CD4-positive, alpha-beta T cell (primary cell): ENCODE results near the gene PRDM8. TPM values are rescaled to one million over a fixed set of nuclear protein-coding genes. Genes with fewer than 3 reads are reported as not detected.
A peak's percentile ranks its signal among the peaks of the same experiment; 100 is the strongest.

ENCODE experiments used
- ATAC-seq: fragments of 200-7000 bp; cut with Tn5 transposase; one replicate; pipeline ENCODE4 v1.10.0; 2022; ENCODE audit warnings: mild to moderate bottlenecking; ENCODE audit not compliant: poor library complexity
- CTCF ChIA-PET: fragments of 350-600 bp; sonication (Branson Sonifier 250); formaldehyde crosslinking; loops from one replicate; lab custom pipeline; 2021; ENCODE audit warnings: antibody characterized with exemption, inconsistent platforms; lab: Charles Lee
- POLR2A ChIA-PET: fragments of 350-600 bp; sonication (Branson Sonifier 250); formaldehyde crosslinking; loops from one replicate; lab custom pipeline; 2021; ENCODE audit warnings: antibody characterized with exemption, inconsistent platforms; lab: Charles Lee
- DNase-seq, 14 experiments: peaks; one replicate each; pipeline ENCODE4 v3.0.0-alpha.2; 2013 to 2020; ENCODE audit warnings: mixed read lengths in 2 of 14
- H3K27ac ChIP-seq, 2 donors: one replicate each; pipeline versions ENCODE4 v1.5.1 to v1.7.0; 2013; ENCODE audit warnings: low read length in 2 of 2, low read depth in 1 of 2, mild to moderate bottlenecking in 1 of 2
- H3K27me3 ChIP-seq, 2 experiments: 1 replicate in 1 of 2; 2 replicates in 1 of 2; pipeline versions ENCODE4 v1.6.1 to v1.7.0; 2013; ENCODE audit warnings: low read length in 2 of 2, control low read depth in 1 of 2, mild to moderate bottlenecking in 1 of 2, moderate library complexity in 1 of 2; ENCODE audit not compliant: insufficient read depth in 2 of 2, control insufficient read depth in 1 of 2
- H3K36me3 ChIP-seq: one replicate; pipeline ENCODE4 v1.6.1; 2013; ENCODE audit warnings: low read length, control low read depth; ENCODE audit not compliant: insufficient read depth
- H3K4me1 ChIP-seq: one replicate; pipeline ENCODE4 v1.6.1; 2013; ENCODE audit warnings: low read length, control low read depth; ENCODE audit not compliant: insufficient read depth
- H3K4me3 ChIP-seq: one replicate; pipeline ENCODE4 v1.5.1; 2013; ENCODE audit warnings: mild to moderate bottlenecking, low read length, moderate library complexity
- H3K9me3 ChIP-seq, 2 experiments: 1 replicate in 1 of 2; 2 replicates in 1 of 2; pipeline versions ENCODE4 v1.6.1 to v1.7.0; 2013; ENCODE audit warnings: low read length in 2 of 2, mild to moderate bottlenecking in 2 of 2, control low read depth in 1 of 2, moderate library complexity in 1 of 2; ENCODE audit not compliant: control insufficient read depth in 1 of 2, insufficient read depth in 1 of 2
- H3K27ac Mint-ChIP-seq: one replicate; pipeline ENCODE4 v1.8.0; 2020; ENCODE audit warnings: mixed read lengths
- H3K27me3 Mint-ChIP-seq: one replicate; pipeline ENCODE4 v1.8.0; 2021; ENCODE audit warnings: mixed read lengths
- H3K36me3 Mint-ChIP-seq: one replicate; pipeline ENCODE4 v1.8.0; 2021; ENCODE audit warnings: low read depth, mixed read lengths
- H3K4me1 Mint-ChIP-seq: one replicate; pipeline ENCODE4 v1.8.0; 2021; ENCODE audit warnings: low read depth, mixed read lengths
- H3K4me3 Mint-ChIP-seq: one replicate; pipeline ENCODE4 v1.8.0; 2020; ENCODE audit warnings: mild to moderate bottlenecking, mixed read lengths
- H3K9me3 Mint-ChIP-seq: one replicate; pipeline ENCODE4 v1.8.0; 2020; ENCODE audit warnings: mixed read lengths
- intact Hi-C, 2 experiments: fragments of 100-400 bp; cut with DNase I in 1 of 2; cut with micrococcal nuclease in 1 of 2; formaldehyde crosslinking; loops; one replicate each; pipeline versions ENCODE4 v1.15.1 to v1.9.0; 2023 to 2025; cut with DNase I, micrococcal nuclease
- total RNA-seq, 174 experiments: library from RNA in 2 of 174; stranded (reverse) in 2 of 174; gene quantifications; one replicate each; pipeline ENCODE4 v1.2.3 and lab custom pipeline; 2021 to 2026
- TF ChIP-seq, protein P1 (sequence below): fragments of 200-600 bp; IDR thresholded peaks from one replicate; pipeline ENCODE4 v1.8.0; 2022; ENCODE audit warnings: antibody characterized with exemption, mild to moderate bottlenecking

The PRDM8 gene
- total RNA-seq, 2 experiments from 2014 or later: 4.2 to 5.1 TPM

DNA sequence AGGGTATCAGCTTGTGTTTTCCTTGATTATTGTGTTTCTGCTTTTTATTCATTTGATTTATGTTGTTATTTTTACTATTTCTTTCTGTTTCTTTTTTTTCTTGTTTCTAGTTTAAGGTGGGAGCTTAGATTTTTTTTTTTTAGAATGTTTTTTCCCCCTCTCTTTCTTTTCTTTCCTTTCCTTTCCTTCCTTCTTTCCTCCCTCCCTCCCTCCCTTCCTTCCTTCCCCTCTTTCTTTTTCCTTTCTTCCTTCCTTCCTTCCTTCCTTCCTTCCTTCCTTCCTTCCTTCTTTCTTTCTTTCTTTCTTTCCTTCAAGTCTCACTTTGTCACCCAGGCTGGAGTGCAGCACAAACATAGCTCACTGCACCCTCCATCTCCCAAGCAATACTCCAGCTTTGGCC lies 31.4 kb upstream of the PRDM8 start:
- Mint-ChIP-seq H3K27me3 (no peaks in the 10 kb centered on the region), H3K4me3 (no peak overlapping the region), H3K36me3 (no peaks in the 10 kb centered on the region), H3K4me1 (peaks cover 15% of the 10 kb centered on the region), H3K27ac (no peak overlapping the region), H3K9me3 (no peaks in the 10 kb centered on the region)
- no peak overlapping the region for H3K27ac ChIP-seq
- ChIA-PET CTCF (no interaction called here), POLR2A (interaction anchor here (0.7 to 1.3 kb wide), 3 partner anchors 10 to 26 kb away, joined by 3 to 5 read pairs (median 4); no protein-coding TSS in a partner anchor)
- H3K36me3 ChIP-seq: no peaks in the 10 kb centered on the region
- no peaks in the 10 kb centered on the region for H3K27me3 ChIP-seq
- H3K9me3 ChIP-seq: no peaks in the 10 kb centered on the region
- no peak for DNase-seq
- intact Hi-C loops: no loop called here
- ATAC-seq: no peak
- H3K4me3 ChIP-seq: no peak overlapping the region
- TF ChIP-seq, protein P1, sequence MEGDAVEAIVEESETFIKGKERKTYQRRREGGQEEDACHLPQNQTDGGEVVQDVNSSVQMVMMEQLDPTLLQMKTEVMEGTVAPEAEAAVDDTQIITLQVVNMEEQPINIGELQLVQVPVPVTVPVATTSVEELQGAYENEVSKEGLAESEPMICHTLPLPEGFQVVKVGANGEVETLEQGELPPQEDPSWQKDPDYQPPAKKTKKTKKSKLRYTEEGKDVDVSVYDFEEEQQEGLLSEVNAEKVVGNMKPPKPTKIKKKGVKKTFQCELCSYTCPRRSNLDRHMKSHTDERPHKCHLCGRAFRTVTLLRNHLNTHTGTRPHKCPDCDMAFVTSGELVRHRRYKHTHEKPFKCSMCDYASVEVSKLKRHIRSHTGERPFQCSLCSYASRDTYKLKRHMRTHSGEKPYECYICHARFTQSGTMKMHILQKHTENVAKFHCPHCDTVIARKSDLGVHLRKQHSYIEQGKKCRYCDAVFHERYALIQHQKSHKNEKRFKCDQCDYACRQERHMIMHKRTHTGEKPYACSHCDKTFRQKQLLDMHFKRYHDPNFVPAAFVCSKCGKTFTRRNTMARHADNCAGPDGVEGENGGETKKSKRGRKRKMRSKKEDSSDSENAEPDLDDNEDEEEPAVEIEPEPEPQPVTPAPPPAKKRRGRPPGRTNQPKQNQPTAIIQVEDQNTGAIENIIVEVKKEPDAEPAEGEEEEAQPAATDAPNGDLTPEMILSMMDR: no peak
- peaks cover 9% of the 10 kb centered on the region for H3K4me1 ChIP-seq

DNA sequence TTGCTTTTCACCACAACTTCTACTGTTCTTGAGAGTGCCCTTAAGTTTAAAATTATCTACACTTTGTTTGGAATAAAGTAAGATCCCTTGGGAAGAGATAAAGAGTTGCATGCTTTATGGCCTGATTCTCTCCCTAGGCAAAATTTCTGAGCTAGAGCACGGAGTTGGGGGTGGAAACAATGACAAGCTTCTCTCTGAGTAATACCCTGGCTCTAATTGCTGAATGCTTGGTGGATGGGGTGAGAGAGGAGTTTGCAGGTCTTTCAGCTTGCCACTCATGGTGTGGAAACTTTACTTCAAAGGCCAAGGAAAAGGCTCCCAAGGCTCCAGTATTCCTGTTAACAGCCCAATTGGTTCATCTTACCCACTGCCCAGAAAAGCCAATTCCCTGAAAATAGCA lies 26.1 kb upstream of the PRDM8 start:
- CTCF ChIA-PET: interaction anchor here (1.2 to 4.0 kb wide), 4 partner anchors 12 to 80 kb away, joined by 3 to 28 read pairs (median 18); no protein-coding TSS in a partner anchor
- Histone ChIP-seq H3K27me3 (no peaks in the 10 kb centered on the region), H3K27ac (peak overlapping the region; percentile 62 to 89), H3K36me3 (no peaks in the 10 kb centered on the region), H3K4me3 (no peak overlapping the region), H3K4me1 (peaks cover 54% of the 10 kb centered on the region), H3K9me3 (no peaks in the 10 kb centered on the region)
- no peak for ATAC-seq
- no peaks in the 10 kb centered on the region for H3K27me3 Mint-ChIP-seq
- H3K4me1 Mint-ChIP-seq: peaks cover 65% of the 10 kb centered on the region
- peak in 1 of 14 experiments; percentile 34 for DNase-seq
- no peaks in the 10 kb centered on the region for H3K36me3 Mint-ChIP-seq
- POLR2A ChIA-PET: interaction anchor here (0.9 to 4.7 kb wide), 7 partner anchors 8 to 45 kb away, joined by 3 to 111 read pairs (median 20); no protein-coding TSS in a partner anchor
- TF ChIP-seq, protein P1: no peak
- no peaks in the 10 kb centered on the region for H3K9me3 Mint-ChIP-seq
- intact Hi-C loops: no loop called here
- peak overlapping the region; percentile 96 for H3K27ac Mint-ChIP-seq
- peak overlapping the region; percentile 36 for H3K4me3 Mint-ChIP-seq

DNA sequence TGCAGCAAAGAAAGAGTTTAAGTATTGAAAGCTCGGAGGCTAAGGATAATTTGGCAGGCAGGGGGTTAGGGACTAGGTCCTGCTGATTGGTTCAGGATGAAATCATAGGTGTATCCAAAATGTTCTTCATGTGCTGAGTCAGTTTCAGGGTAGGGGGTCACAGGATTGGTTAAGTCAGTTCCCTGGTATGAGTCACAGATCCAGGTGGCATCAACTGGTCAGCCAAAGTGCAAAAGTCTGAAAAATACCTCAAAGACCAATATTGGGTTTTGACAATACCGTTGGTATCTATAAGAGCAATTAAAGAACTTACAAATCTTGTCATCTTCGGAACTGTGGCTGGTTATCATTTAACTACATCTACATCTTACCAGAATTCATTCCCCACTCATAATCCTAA lies 25.6 kb upstream of the PRDM8 start:
- Histone ChIP-seq H3K27ac (peak overlapping the region; percentile 62 to 89), H3K9me3 (no peaks in the 10 kb centered on the region), H3K4me3 (peak overlapping the region; percentile 24), H3K4me1 (peaks cover 54% of the 10 kb centered on the region), H3K36me3 (no peaks in the 10 kb centered on the region), H3K27me3 (no peaks in the 10 kb centered on the region)
- Mint-ChIP-seq H3K27ac (peak overlapping the region; percentile 96), H3K36me3 (no peaks in the 10 kb centered on the region), H3K27me3 (no peaks in the 10 kb centered on the region), H3K9me3 (no peaks in the 10 kb centered on the region), H3K4me3 (peak overlapping the region; percentile 71), H3K4me1 (peaks cover 65% of the 10 kb centered on the region)
- CTCF ChIA-PET: interaction anchor here (0.7 to 4.0 kb wide), 5 partner anchors 9 to 81 kb away, joined by 3 to 28 read pairs (median 16); no protein-coding TSS in a partner anchor
- intact Hi-C loops: loop anchor here in 1 of 2 experiments (2.0 kb wide), 2 partner anchors 33 to 99 kb away; partner anchors contain the start of gene ANTXR2
- ATAC-seq: no peak
- no peak for DNase-seq
- POLR2A ChIA-PET: interaction anchor here (0.7 to 4.7 kb wide), 9 partner anchors 8 to 99 kb away, joined by 3 to 111 read pairs (median 20); partner anchors contain the start of gene ANTXR2
- TF ChIP-seq, protein P1: no peak
